ENCODE data around the gene COTL1. TPM values are rescaled to one million over a fixed set of nuclear protein-coding genes. Genes with fewer than 3 reads are reported as not detected.

The COTL1 gene
- total and polyA plus RNA-seq, 2 donors from 2014 or later: 122 to 136 TPM

DNA sequence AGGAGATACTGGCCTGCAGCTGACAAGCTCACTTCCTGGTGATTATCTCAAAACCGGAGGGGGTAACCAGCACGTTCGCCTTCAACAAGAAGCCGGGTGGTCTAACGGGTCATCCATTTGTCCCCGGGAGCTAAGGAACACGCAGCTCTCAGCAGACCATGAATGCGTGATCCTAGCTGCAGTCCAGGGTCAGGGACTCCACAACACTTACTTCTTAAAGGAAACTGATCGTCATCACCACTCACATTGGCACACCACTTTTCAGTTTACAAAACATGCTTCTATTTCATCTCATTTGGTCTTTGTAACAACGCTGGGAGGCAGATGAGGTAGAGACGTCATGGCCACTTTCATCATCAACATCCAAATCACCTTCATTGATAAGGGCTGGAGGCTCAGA lies 25.2 kb downstream of the COTL1 start:
- Histone ChIP-seq H3K27ac (ENCODE audit: low read depth in 2 of 2, low read length in 2 of 2) (no peak overlapping the region), H3K36me3 (ENCODE audit: control insufficient read depth in 2 of 3, insufficient read depth in 3 of 3, low read length in 3 of 3) (peaks cover 0 to 4% (median 4%) of the 10 kb centered on the region in 3 donors), H3K27me3 (ENCODE audit: control insufficient read depth, insufficient read depth, low read length) (no peaks in the 10 kb centered on the region), H3K9me3 (ENCODE audit: control insufficient read depth in 2 of 3, insufficient read depth in 1 of 3, low read length in 3 of 3) (no peaks in the 10 kb centered on the region), H3K4me3 (ENCODE audit: low read length in 3 of 3) (no peak overlapping the region), H3K4me1 (ENCODE audit: control insufficient read depth in 2 of 3, insufficient read depth in 2 of 3, low read depth in 1 of 3, low read length in 3 of 3) (peaks cover 0 to 24% (median 2%) of the 10 kb centered on the region in 3 donors), H3K9ac (ENCODE audit: low read length in 3 of 3) (no peak overlapping the region)
- TF ChIP-seq, protein P1, sequence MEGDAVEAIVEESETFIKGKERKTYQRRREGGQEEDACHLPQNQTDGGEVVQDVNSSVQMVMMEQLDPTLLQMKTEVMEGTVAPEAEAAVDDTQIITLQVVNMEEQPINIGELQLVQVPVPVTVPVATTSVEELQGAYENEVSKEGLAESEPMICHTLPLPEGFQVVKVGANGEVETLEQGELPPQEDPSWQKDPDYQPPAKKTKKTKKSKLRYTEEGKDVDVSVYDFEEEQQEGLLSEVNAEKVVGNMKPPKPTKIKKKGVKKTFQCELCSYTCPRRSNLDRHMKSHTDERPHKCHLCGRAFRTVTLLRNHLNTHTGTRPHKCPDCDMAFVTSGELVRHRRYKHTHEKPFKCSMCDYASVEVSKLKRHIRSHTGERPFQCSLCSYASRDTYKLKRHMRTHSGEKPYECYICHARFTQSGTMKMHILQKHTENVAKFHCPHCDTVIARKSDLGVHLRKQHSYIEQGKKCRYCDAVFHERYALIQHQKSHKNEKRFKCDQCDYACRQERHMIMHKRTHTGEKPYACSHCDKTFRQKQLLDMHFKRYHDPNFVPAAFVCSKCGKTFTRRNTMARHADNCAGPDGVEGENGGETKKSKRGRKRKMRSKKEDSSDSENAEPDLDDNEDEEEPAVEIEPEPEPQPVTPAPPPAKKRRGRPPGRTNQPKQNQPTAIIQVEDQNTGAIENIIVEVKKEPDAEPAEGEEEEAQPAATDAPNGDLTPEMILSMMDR (IDR thresholded peaks at IDR 0.05; ENCODE audit: borderline replicate concordance, extremely low read depth, insufficient read depth): no peak
- FAIRE-seq (no peak), DNase-seq (no peak)
- intact Hi-C loops (cut with DNase I): no loop called here

DNA sequence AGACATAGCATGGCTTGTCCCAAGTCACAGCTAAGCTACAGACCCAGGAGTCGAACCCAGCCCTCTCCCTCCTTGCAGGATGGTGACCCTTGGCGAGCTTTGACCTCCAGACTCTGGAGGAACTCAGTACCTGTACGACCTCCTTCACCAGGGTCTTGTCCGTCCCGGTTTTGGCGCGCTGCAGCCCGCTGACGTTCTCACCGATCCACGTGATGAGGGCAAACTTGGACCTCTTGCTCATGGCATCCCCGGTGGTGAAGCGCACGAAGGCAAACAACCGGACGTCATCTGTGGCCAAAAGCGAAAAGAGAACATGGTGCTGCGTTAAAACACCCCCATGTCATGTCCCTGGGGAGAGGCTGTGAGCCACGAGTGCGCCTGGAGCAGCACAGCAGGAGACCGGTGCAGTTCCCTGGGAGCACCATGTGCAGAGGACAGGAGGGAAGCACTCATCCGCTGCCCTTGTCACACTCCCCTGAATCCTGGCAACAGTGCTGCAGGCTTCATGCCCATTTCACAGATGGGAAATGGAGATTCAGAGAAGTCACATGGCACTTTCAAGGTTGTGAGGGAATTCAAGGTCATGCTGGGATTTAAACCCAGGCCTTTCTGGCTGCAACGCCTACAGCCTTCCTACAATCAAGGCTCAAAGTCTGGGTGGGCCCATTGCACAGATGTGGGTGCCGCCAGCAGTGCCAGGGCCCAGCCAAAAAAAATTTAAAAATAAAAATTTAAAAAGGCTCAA lies 27.7 kb downstream of the COTL1 start:
- DNase-seq: no peak
- peaks cover 0 to 4% (median 4%) of the 10 kb centered on the region in 3 donors for H3K36me3 ChIP-seq (ENCODE audit: control insufficient read depth in 2 of 3, insufficient read depth in 3 of 3, low read length in 3 of 3)
- peaks cover 0 to 15% (median 5%) of the 10 kb centered on the region in 3 donors for H3K4me1 ChIP-seq (ENCODE audit: control insufficient read depth in 2 of 3, insufficient read depth in 2 of 3, low read depth in 1 of 3, low read length in 3 of 3)
- H3K9me3 ChIP-seq (ENCODE audit: control insufficient read depth in 2 of 3, insufficient read depth in 1 of 3, low read length in 3 of 3): no peaks in the 10 kb centered on the region
- intact Hi-C loops (cut with DNase I): no loop called here
- FAIRE-seq: no peak
- no peak overlapping the region for H3K9ac ChIP-seq (ENCODE audit: low read length in 3 of 3)
- H3K4me3 ChIP-seq (ENCODE audit: low read length in 3 of 3): no peak overlapping the region
- TF ChIP-seq, protein P1 (IDR thresholded peaks at IDR 0.05; ENCODE audit: borderline replicate concordance, extremely low read depth, insufficient read depth): no peak
- no peaks in the 10 kb centered on the region for H3K27me3 ChIP-seq (ENCODE audit: control insufficient read depth, insufficient read depth, low read length)
- H3K27ac ChIP-seq (ENCODE audit: low read depth in 2 of 2, low read length in 2 of 2): no peak overlapping the region

DNA sequence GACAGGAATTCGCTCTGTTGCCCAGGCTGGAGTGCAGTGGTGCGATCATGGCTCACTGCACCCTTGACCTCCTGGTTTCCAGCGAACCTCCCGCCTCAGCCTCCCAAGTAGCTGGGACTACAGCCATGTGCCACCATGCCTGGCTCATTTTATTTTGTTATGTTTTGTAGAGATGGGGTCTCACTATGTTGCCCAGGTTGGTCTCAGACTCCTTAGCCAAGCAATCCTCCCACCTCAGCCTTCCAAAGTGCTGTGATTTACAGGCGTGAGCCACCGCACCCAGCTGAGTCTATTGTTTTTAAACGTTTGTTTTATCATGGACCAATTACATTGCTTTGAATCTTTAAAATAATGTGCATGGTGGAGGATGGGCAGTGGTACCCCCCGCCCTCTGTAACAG lies 28.9 kb downstream of the COTL1 start:
- intact Hi-C loops (cut with DNase I): no loop called here
- Histone ChIP-seq H3K27ac (ENCODE audit: low read depth in 2 of 2, low read length in 2 of 2) (no peak overlapping the region), H3K4me1 (ENCODE audit: control insufficient read depth in 2 of 3, insufficient read depth in 2 of 3, low read depth in 1 of 3, low read length in 3 of 3) (peaks cover 0 to 15% (median 10%) of the 10 kb centered on the region in 3 donors), H3K9me3 (ENCODE audit: control insufficient read depth in 2 of 3, insufficient read depth in 1 of 3, low read length in 3 of 3) (no peaks in the 10 kb centered on the region), H3K9ac (ENCODE audit: low read length in 3 of 3) (no peak overlapping the region), H3K4me3 (ENCODE audit: low read length in 3 of 3) (no peak overlapping the region), H3K36me3 (ENCODE audit: control insufficient read depth in 2 of 3, insufficient read depth in 3 of 3, low read length in 3 of 3) (peaks cover 0 to 4% (median 4%) of the 10 kb centered on the region in 3 donors), H3K27me3 (ENCODE audit: control insufficient read depth, insufficient read depth, low read length) (no peaks in the 10 kb centered on the region)
- FAIRE-seq (no peak), DNase-seq (no peak)
- TF ChIP-seq, protein P1 (IDR thresholded peaks at IDR 0.05; ENCODE audit: borderline replicate concordance, extremely low read depth, insufficient read depth): no peak

All from kidney (tissue), 14 donors.